Inflammatory macrophage treated with lipopolysaccharide for 1 hour (primary cell): ENCODE measurements around the gene TRIM41.
"Not testable (repeated sequence)": the region's sequence is repeated elsewhere in the genome, so short reads cannot be mapped to it uniquely, and the experiment has no call there.

Experiments used
- DNase-seq, 2 donors: peaks; one replicate each; pipeline ENCODE4 v3.0.0-alpha.2; 2020 to 2022

Gene TRIM41

DNA sequence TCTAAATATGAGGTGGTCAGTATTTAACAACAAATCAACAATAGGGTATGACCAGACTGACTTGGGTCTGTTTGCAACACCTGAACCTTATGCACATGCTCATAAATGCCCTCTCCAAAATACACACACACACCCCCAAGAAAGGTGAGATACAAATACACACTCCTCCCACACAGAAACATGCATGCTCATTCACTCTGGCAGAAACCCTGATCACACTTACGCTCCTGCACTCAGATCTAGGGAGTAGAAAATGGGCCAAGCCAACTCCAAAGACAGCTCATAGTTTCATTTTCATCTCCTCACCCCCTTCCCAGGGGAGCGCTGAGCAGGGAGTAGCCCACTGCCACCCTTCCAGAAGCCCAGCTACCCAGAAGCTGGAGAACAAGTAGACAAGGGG lies 29.4 kb upstream of the TRIM41 start:
- DNase-seq, result no peak

DNA sequence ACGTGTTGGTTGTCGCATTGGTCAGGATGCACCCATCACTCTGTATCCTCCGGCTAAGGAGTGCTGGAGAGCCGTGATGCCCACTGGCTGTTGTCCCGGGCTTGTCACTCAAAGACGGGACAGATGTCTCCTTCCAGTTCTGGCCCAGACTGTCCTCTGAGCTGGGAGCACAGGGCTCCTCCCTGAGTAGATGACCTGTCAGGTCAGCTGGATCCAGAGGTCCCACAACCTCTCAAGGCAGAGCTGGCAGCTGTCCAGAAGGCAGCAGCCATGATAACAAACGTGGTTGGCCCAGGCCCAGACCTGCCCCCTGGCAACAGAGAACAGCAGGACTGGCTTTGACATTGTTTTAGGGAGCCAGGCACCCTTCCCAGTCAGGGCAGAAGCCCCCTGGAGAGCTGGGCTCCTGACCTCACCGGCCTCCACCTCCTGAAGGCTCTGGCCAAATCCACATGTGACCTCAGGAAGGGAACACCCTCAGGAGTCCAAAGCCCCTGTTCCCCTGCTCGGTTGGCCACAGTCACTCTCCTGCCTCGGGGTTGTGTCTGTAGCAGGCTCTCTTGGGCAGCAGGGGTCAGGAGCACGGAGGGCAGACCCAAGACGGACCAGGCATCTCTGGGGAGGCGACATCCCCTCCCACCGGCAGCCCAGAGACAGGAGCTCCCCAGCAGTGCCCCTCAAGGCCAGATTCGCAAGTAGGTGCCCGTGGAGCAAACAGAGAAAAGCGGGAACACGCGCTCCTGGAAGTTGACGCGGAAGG lies 28.4 kb upstream of the TRIM41 start:
- no peak for DNase-seq

DNA sequence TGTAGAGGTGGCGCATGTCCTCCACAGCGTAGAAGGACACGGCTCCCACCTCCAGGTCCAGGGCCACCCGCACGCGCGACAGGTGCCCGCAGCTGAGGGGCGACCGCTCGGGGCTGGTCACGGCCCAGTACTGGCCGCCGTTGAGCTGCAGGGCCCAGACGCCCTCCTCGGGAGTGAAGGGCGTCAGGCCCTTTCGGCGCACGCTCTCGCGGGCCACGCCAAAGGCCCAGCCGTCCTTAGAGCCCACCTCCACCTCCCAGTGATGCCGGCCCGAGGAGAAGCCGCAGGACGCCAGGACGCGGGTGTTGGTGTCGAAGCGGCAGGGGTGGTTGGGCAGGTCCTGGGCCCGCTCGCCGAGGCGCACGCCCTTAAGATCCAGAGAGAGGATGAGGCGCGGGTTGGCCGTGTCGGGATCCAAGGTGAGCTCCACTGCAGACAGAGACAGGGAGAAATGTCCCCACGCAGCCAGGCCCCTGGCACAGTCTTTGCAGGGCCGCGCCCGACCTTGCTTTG lies 27.8 kb upstream of the TRIM41 start:
- DNase-seq, result no peak

DNA sequence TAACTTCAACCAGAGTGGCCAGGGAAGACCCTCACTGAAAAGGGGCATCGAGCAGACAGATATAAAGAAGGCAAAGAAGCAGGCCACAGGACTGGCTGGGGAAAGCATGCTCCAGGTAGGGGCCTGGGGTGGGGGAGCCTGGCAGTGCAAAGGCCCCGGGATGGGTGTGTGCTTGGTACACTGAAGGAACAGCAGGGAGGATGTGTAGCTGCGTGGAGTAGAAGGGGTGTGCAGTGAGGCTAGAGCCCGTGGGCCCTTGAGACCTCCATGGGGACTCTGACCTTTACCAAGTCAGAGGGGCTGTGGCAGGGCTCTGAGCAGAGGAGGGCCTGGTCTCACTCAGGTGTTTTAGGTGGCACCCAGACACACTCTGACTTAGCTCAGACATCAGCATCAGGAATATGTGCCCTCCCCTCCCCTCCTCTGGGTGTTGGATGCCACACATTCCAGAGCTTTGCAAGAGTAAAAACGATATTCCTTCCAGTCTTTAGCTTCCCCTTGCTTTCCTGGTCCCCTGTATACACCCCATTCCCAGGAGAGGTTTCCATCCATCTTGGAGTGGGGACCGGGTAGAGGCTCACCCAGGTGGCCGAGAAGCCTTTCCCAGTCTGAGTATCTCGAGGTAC lies 25.6 kb upstream of the TRIM41 start:
- no peak for DNase-seq

DNA sequence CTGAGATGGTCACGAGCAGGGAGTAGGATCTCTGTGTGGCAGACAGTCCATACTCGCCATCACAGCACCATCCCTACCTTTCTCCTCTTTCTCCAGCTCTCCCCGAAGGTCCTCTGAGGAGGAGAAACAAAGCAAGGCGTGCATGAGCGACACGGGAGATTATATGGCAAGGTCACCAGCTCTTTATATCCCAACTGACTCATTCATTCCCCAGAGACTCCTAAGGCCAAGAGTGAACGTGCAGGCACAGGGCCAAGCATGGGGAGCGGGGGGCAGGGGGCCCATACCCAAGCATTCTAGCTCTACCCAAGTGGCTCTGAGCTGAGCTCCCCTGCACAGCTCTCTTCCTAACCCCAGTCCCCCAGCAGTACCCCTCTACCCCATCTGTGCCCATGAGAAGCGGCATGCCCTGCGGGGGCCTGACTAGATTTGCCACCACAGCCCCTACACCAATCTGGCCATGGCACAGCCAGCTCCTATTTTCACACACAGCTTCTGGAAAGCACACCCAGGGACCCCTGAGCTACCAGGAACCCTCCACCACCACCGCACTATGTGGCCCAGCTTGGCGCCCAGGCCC lies 24.9 kb upstream of the TRIM41 start:
- no peak for DNase-seq

DNA sequence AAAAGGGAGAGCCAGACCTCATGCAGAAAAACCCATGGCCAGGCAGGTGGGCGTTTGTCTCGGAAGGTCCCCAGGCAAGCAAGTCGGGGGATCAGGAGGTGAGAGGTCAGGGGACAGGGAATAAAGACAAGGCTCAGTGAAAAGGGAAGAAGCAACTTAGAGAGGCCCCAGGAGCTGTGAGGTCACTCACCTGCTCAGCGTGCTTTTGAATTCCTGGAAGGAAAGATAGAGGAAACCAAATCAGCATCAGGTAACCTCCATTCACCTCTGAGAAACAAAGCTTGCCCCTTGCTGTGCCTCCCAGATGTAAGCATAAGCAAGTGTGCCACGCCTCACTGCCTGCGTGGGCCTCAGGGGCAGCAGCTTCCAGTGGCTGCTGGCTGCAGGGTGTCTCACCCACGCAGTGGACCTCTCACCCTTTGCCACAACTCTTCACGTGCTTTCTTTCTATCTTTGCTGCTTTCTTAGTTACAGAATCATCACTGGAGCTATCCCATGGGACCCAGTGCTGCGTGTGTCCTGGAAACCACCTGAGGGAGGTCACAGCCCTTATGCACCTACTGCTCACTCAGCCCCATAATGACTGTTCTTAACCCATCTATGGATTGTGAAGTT lies 24.1 kb upstream of the TRIM41 start:
- DNase-seq, result no peak

DNA sequence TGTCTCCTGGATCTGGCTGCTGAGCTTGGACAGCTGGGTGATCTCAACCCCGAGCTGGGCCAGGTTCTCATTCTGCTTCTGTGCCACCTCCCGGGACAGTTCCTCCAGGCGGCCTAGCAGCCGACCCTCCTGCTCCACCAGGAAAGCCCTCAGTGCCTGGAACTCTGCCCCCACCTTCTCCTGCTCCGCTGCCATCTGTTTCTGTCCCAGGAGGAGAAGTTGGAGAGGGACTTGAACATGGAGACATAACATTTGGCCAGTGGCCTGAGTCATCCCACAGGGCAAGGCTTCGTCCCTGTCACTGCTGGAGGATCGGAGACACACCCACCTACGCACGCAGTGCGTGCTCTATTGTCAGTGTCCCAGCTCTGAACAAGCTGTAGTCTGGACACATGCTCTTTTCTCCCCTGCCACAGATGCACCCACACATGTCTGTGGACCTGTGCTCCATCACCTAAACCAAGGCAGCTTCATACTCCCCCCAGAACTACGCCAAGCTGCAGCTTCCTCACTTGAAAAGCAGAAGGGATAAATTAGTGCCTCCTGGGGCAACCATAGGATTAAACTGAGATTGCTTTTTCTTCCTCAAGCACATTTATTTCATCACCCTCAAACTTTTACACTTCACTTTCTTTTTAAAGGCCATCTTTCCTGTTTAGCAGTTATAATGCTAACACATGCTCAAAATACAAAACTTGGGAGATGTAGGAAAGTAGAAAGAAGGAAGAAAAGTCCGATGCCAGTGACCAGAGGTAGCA lies 23.0 kb upstream of the TRIM41 start:
- DNase-seq, result peak; percentile 31 to 38

DNA sequence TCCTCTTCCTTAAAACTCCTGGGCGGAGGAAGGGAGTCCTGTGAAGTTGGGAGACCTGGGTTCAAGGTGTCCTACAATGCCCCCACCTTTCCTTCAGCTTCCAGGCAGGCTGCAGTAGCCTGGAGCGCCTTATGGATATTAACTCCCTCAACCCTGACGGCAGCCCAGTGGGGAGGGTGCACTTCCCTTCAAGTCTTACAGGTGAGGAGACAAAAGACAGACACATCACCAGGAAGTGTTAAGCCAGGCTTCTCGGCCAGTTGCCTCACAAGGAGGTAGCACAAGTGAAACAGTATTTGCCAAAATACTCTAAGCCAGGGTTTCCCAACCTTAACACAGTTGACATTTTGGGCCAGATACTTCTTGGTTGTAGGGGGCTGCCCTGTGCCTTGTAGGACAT lies 22.3 kb upstream of the TRIM41 start:
- DNase-seq, result no peak

DNA sequence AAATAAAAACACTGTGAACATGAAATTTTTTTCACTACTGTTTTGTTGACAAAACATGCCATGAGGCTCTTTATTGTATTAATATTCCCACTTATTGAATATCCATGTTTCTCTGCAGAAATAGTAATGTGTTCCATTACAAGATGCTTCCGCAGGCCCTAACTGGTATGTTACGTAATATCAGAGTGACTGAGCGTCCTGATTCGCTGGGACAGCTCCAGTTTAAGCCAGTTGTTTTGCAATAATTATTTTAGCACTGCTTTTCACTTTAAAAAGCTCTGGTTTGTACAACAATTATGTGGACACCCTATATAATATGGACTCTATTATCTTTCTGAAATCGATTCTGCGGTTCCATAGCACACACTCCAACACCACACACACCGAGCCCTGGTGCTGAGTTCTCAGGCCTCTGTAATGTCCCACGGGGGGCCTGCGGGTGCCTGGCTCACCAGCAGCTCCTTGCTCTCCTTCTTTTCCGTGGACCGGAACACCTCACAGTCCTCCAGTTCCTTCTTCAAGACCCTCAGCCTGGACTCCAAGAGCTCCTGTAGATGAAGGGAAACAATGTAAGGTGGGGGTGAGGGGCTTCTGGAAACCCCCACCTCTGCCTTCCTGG lies 19.9 kb upstream of the TRIM41 start:
- peak; percentile 56 to 76 for DNase-seq

DNA sequence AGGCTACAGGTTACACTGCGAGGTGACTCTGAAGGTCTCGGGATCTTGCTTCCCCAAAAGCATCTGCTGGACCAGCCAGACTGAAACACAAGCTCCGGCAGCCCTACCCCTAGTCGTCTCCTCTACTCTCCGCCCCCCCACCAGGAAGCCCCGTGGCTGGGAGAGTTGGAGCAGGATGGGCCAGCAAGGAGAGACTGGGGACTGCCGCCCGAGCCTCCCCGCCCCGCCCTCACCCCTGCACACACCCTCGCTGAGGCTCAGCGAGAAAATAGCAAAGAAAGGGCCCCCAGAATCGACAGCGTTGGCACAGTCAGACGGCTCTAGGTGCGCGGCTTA lies 19.3 kb upstream of the TRIM41 start:
- DNase-seq, result no peak

DNA sequence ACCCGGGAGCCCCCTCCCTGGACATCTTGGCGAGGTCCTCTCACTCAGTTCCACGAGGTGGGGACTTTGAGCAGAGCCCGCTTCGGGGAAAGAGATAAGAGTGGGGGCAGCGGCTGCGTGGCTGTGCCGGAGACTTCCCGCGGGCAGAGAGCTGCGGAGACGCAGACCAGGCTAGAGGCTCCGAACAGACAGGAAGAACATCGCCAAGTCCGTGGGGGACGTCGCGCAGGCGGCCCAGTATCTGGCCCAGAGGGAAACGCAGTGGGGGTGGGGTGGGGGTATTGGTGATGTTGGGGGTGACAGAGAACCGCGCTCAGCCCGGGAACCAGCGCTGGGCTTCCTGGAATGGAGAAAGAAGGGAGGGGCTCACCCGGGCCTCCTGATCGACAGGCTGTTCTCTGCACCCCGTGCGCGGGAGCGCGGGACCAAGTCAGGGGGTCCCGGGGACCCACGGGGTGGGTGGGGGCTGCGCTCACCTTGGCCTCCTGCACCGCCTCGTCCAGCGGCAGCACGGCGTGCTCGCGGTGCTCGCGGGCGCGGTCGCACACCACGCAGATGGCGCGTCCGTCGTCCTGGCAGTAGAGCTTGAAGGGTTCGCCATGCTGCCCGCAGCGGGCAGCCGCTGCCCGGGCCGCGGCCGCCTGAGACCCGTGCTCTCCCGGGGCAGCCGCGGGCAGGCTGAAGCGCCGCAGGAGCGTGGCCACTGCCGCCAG lies 18.8 kb upstream of the TRIM41 start:
- DNase-seq, result no peak

DNA sequence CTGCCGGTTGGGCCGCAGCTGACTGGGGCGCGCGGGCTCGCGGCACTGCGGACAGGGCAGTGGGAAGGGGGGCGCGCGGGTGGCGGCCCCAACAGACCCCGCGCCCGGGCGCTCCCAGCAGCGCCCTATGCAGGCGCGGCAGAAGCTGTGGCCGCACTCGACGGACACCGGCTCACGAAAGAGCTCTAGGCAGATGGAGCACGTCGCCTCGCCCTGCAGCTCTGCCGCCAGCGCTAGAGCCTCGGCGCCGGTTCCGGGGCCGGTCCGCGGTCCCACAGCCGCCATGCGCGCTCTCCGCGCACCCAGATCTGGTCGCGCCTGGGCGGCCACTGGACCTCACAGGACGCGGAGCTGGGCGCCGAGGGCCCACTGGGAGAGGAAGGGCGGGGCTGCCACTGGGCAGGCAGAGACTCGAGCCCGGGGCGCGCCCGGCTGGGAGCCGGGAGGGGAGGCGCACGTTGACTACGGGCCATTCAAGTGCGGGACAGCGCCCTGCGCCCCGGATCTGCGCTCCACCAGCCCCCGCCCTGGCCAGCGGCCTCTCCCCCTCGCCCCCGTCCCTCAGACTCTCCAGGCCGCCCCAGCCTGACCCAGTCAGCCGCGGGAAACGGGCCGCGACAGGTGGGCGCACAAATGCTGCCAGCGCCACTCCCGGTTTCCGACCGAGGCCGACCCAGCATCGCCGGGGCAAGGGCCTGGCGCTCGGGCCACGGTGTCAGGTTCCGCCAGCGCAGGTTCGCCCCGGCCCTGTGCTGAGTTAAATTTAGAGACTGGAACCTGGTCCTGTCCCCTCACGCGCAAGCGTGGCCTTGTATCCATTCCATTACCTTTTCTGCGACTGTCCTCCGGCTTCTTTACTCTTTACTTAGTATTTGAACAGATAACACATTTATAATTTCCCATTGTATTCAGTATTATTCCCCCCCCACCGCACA lies 18.0 kb upstream of the TRIM41 start, which contains the start of gene TRIM7:
Gene TRIM7 (minus strand): TSS at position 371 of the 935 bp plus-strand sequence. CDS start 86 bp downstream, at position 285.
- peak; percentile 31 to 47 for DNase-seq

DNA sequence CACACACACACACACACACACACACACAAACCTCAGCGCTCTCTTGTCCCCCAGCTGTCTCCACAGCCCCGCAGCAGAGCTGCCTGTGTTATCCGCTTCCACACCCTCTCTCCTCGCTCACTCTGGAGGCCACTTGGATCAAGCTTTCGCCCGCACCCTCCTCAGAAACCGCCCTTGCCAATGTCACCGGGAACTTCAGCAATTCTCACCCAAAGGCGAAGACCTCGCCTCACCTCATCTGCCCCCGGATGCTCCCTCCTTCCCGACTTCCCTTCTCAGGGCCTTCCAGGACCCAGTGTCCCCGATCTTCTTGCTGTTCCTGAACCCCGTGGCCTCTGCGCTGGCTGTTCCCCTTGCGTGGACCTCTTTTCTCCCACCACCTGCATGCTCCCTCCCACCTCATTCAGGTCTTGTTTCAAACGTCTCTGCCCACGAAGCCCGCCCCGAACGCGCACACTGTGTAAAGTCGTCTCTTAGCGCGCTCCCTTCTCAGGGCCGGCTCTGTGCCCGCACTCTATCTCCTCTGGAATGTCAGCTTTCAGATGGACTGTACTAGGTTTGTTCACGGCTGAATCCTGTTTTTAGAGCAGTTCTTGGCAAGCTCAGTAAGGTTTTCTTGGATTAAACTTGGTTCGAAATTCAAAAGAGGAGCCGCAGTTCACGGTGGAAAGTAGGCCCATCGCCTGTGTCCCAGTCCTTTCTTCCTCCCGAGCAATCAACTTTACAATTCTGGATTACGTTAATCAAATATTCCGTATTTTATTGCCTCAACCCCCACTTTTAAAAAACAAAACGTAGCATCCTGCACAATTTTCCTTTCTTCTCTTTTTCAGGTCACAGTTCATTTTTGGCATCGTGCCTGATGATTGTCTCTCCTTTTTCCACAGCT lies 17.1 kb upstream of the TRIM41 start:
- DNase-seq, result no peak

DNA sequence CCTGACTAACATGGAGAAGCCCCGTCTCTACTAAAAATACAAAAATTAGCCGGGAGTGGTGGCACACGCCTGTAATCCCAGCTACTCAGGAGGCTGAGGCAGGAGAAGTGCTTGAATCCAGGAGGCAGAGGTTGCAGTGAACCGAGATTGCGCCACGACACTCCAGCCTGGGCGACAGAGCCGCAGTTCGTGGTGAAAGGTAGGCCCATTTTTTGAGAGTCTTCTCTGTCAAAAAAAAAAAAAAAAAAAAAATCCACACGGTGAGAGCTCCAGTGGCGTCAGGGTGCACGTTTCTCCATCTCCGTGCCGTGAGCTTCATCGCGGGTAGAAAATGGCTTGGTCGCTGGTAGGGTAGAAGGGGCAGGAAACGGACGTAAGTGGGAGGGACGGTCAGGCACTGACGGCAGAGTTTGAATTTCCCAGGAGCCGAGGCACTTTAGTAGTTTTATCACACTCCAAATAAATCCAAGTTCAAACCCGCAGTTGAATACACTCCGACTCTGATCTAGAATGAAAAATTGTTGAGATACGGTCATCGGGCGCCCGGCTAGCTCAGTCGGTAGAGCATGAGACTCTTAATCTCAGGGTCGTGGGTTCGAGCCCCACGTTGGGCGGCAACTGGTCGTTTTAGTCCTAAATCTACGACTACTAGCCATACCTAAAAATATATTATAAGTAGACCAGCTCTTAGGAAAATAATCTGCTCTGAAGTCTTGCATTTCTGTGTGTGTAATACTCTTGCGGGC lies 15.7 kb upstream of the TRIM41 start:
- peak; percentile 83 to 93 for DNase-seq

DNA sequence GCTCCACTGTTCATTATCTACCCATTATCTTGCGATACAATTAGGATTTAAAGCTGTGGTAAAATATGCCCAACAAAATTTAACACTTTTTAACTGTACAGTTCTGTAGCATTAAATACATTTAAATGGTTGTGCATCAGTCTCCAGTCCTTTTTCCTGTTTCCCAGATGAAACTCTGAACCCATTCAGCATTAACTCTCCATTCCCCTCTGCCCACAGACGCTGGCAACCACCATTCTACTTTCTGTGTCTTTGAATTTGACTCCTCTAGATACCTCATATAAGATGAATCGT lies 15.2 kb upstream of the TRIM41 start:
- no peak for DNase-seq

DNA sequence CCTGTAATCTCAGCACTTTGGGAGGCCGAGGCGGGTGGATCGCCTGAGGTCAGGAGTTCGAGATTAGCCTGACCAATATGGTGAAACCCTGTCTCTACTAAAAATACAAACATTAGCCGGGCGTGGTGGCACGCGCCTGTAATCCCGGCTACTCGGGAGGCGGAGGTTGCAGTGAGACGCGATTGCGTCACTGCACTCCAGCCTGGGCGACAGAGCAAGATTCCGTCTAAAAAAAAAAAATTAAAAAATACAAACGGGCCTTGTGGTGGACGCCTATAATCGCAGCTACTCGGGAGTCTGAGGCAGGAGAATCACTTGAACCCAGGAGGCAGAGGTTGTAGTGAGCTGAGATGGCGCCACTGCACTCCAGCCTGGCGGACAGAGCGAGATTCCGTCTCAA lies 14.1 kb upstream of the TRIM41 start:
- not testable (repeated sequence) for DNase-seq

DNA sequence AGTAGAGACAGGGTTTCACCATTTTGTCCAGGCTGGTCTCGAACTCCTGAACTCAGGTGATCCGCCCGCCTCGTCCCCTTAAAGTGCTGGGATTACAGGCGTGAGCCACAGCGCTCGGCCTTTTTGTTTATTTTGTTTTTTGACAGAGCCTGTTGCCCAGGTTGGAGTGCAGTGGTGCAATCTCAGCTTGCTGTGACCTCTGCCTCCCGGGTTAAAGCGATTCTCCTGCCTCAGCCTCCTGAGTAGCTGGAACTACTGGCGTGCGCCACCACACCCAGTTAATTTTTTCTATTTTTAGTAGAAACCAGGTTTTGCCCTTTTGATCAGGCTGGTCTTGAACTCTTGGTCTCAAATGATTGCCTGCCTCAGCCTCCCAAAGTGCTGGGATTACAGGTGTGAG lies 12.9 kb upstream of the TRIM41 start:
- DNase-seq, result not testable (repeated sequence)

DNA sequence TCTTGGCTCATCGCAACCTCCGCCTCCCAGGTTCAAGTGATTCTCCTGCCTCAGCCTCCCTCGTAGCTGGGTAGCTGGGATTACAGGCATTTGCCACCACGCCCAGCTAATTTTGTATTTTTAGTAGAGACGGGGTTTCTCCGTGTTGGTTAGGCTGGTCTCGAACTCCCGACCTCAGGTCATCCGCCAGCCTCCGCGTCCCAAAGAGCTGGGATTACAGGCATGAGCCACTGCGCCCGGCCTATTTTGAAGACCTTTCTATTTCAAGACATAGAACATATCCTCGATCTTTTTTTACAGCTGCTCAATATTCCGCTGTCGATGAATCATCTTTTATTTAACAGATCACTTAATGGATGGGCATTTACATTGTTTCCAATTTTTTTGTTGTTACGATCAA lies 12.4 kb upstream of the TRIM41 start:
- not testable (repeated sequence) for DNase-seq

DNA sequence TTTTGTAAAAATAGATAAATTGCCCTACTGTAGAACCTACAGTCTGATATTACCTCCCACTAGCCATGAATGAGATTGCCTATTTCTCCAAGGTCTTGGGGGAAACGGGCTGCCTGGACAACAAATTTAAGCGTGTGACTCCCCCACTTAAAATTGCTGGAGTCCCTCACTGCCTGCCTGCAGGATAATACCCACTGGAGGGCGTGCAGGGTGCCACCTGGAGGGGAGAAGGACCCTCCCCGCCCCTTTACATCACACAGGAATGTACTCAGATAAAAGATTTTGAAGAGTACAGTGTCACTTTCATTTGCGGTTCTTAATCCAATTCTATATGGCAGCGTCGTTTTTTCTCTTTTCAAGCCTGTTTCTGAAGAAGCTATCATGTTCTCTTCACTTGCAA lies 11.9 kb upstream of the TRIM41 start:
- no peak for DNase-seq
